T-cell (primary cell): ENCODE results near the gene EPSTI1. TPM values are rescaled to one million over a fixed set of nuclear protein-coding genes. Genes with fewer than 3 reads are reported as not detected.

Experiments used
- ATAC-seq, 4 experiments: fragments of 200-7000 bp in 3 of 4; fragments of 150-1000 bp in 1 of 4; cut with Tn5 transposase; replicated peaks in 1 of 4; 1 replicate in 3 of 4; 2 replicates in 1 of 4; pipeline ENCODE4 v1.10.0; 2021; ENCODE audit warnings: moderate library complexity in 3 of 4, mild to moderate bottlenecking in 2 of 4, moderate number of reproducible peaks in 1 of 4
- CTCF ChIA-PET, 2 donors: fragments of 300-600 bp; sonication (Branson Sonifier 250); formaldehyde crosslinking; loops; one replicate each; lab custom pipeline; 2022; ENCODE audit warnings: antibody characterized with exemption in 2 of 2; lab: Charles Lee
- POLR2A ChIA-PET, 2 donors: fragments of 300-600 bp; sonication (Branson Sonifier 250); formaldehyde crosslinking; loops; one replicate each; lab custom pipeline; 2022; ENCODE audit warnings: antibody characterized with exemption in 2 of 2; lab: Charles Lee
- DNase-seq, 35 experiments: peaks; one replicate each; pipeline versions ENCODE4 v3.0.0 to v3.0.0-alpha.2; 2013 to 2023
- H3K27ac ChIP-seq: one replicate; pipeline ENCODE4 v1.5.1; 2013; ENCODE audit warnings: low read length
- H3K27me3 ChIP-seq, 2 experiments: replicated peaks in 1 of 2; 1 replicate in 1 of 2; 2 replicates in 1 of 2; pipeline versions ENCODE4 v1.6.1 to v1.7.0; 2013; ENCODE audit warnings: low read length in 1 of 2, mixed read lengths in 1 of 2; ENCODE audit not compliant: control insufficient read depth in 2 of 2, insufficient read depth in 2 of 2; ENCODE audit errors: extremely low read depth in 1 of 2
- H3K36me3 ChIP-seq, 2 donors: 1 replicate in 1 of 2; 2 replicates in 1 of 2; pipeline versions ENCODE4 v1.6.1 to v1.7.0; 2013; ENCODE audit warnings: low read length in 1 of 2; ENCODE audit not compliant: control insufficient read depth in 2 of 2, insufficient read depth in 1 of 2; ENCODE audit errors: extremely low read depth in 1 of 2
- H3K4me1 ChIP-seq, 2 experiments: 1 replicate in 1 of 2; 2 replicates in 1 of 2; pipeline versions ENCODE4 v1.6.1 to v1.7.0; 2013; ENCODE audit warnings: low read length in 2 of 2, mixed read lengths in 1 of 2; ENCODE audit not compliant: insufficient read depth in 2 of 2, control insufficient read depth in 1 of 2; ENCODE audit errors: extremely low read depth in 1 of 2
- H3K4me3 ChIP-seq, 2 donors: 1 replicate in 1 of 2; 2 replicates in 1 of 2; pipeline versions ENCODE4 v1.5.1 to v1.7.0; 2013; ENCODE audit warnings: mild to moderate bottlenecking in 2 of 2, low read length in 1 of 2, moderate library complexity in 1 of 2; ENCODE audit not compliant: control insufficient read depth in 1 of 2; ENCODE audit errors: extremely low read depth in 1 of 2
- H3K9me3 ChIP-seq: 2 replicates; pipeline ENCODE4 v1.7.0; 2013
- H3K27ac Mint-ChIP-seq, 2 donors: one replicate each; pipeline ENCODE4 v1.8.0; 2020 to 2021; ENCODE audit warnings: mild to moderate bottlenecking in 2 of 2, mixed read lengths in 2 of 2
- H3K27me3 Mint-ChIP-seq, 2 donors: one replicate each; pipeline ENCODE4 v1.8.0; 2021 to 2022; ENCODE audit warnings: mixed read lengths in 2 of 2
- H3K36me3 Mint-ChIP-seq: one replicate; pipeline ENCODE4 v1.8.0; 2021; ENCODE audit warnings: mixed read lengths
- H3K4me1 Mint-ChIP-seq, 3 donors: one replicate each; pipeline ENCODE4 v1.8.0; 2020 to 2022; ENCODE audit warnings: mixed read lengths in 3 of 3, mild to moderate bottlenecking in 1 of 3
- H3K4me3 Mint-ChIP-seq, 3 donors: one replicate each; pipeline ENCODE4 v1.8.0; 2020 to 2022; ENCODE audit warnings: mild to moderate bottlenecking in 3 of 3, mixed read lengths in 3 of 3, moderate library complexity in 3 of 3
- H3K9me3 Mint-ChIP-seq, 3 donors: one replicate each; pipeline ENCODE4 v1.8.0; 2020 to 2022; ENCODE audit warnings: mixed read lengths in 3 of 3
- WGBS: methylation state at CpG from one replicate; pipeline ENCODE4 v1.1.5; 2013; ENCODE audit warnings: missing lambda C conversion rate; ENCODE audit not compliant: insufficient coverage; 5-methylcytosine and 5-hydroxymethylcytosine counted together
- total RNA-seq, 35 experiments: library from RNA in 6 of 35; stranded (reverse) in 6 of 35; fragments of 120-200 nt in 1 of 35; gene quantifications; one replicate each; pipeline versions ENCODE4 v1.2.1 to v1.2.4 and lab custom pipeline; 2013 to 2026

The EPSTI1 gene
- total RNA-seq, 5 donors from 2014 or later (not counting 1 experiment from before 2014, with no cell fraction given): 15.3 to 29.9 (median 28.5) TPM

DNA sequence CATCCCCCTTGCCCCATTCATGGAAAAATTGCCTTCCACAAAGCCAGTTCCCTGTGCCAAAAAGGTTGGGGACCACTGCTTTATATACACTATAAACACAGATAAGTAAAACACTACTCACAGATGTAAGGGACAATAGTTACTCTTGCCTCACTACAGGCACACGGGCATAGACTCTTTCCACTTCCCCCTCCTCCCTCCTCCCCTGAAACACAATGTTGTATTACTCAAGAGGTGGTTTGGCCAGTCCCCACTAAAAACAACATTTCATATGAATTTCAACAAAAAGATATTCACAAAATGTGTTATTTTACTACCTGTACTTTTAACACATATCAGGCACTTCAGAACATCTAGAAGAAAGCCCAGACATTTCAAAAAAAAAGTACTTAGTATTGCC lies 45.1 kb downstream of the EPSTI1 start:
- no peak overlapping the region for H3K4me3 Mint-ChIP-seq
- no peak overlapping the region for H3K27ac ChIP-seq
- no peaks in the 10 kb centered on the region for H3K27me3 Mint-ChIP-seq
- no peaks in the 10 kb centered on the region for H3K4me1 Mint-ChIP-seq
- no peak overlapping the region for H3K4me3 ChIP-seq
- H3K4me1 ChIP-seq: no peaks in the 10 kb centered on the region
- H3K9me3 Mint-ChIP-seq: peaks cover 0 to 3% (median 0%) of the 10 kb centered on the region in 3 donors
- POLR2A ChIA-PET: no interaction called here
- peaks cover 83% of the 10 kb centered on the region for H3K36me3 Mint-ChIP-seq
- H3K27ac Mint-ChIP-seq: no peak overlapping the region
- DNase-seq (no peak), ATAC-seq (no peak)
- no CpG with 5 or more reads among the region's 1 CpG for WGBS
- CTCF ChIA-PET: no interaction called here
- H3K9me3 ChIP-seq: no peaks in the 10 kb centered on the region
- H3K36me3 ChIP-seq: peaks cover 7 to 48% of the 10 kb centered on the region in 2 donors
- H3K27me3 ChIP-seq: no peaks in the 10 kb centered on the region

DNA sequence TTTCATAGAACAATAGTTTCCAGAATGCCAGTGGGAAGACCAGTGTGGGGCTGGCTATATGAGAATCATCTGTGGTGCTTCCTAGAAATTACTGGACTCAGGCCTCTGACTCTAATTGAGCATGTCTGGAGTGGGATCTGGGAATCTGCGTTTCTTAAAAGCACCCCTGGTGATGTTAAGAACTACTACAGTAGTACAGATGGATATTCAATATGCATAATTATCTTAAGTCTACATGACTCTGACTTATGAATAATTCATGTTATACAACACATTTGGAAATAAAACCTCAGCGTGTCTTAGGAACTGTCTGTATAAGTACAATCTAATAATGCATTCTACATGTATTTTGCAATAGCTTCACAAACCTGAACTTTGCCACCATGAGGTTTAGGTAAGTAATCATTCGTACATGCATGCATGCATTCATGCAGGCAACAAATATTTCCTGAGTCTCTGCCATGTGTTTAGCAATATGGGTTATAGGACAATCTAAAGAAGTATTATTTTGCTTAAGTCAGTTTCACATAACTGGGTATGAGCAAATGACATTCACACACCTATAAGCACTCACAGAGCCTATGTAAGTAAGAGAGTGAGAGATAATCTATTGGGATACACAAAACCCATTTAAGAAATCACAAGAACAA lies 62.0 kb downstream of the EPSTI1 start:
- Mint-ChIP-seq H3K27me3 (no peaks in the 10 kb centered on the region), H3K4me3 (no peak overlapping the region), H3K36me3 (peaks cover 65% of the 10 kb centered on the region), H3K27ac (no peak overlapping the region), H3K4me1 (peaks cover 3 to 10% (median 5%) of the 10 kb centered on the region in 3 donors), H3K9me3 (peaks cover 0 to 2% (median 0%) of the 10 kb centered on the region in 3 donors)
- H3K4me1 ChIP-seq: no peaks in the 10 kb centered on the region
- H3K27me3 ChIP-seq: no peaks in the 10 kb centered on the region
- POLR2A ChIA-PET: no interaction called here
- DNase-seq: no peak
- H3K4me3 ChIP-seq: no peak overlapping the region
- no CpG with 5 or more reads among the region's 3 CpGs for WGBS
- CTCF ChIA-PET: no interaction called here
- H3K27ac ChIP-seq: no peak overlapping the region
- H3K36me3 ChIP-seq: peaks cover 0 to 15% of the 10 kb centered on the region in 2 donors
- ATAC-seq: no peak
- no peaks in the 10 kb centered on the region for H3K9me3 ChIP-seq

DNA sequence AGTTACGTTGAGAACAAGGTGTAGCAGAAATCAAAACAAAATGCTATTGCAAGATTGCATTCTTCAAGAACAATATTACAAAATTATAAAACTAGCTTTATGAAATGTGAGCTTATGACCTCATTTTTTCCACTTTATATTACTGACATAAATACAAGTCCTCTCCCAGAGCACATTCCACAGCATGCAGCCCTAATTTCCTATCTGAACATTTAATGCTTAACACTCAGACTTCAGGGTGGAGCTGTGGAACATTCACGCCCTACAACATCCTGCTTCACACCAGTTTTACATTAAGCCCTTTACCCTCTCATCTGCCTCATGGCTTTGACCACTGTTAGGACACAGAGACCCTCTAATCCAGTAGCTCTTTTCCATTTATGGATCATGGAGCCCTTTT lies 65.5 kb downstream of the EPSTI1 start:
- no peak overlapping the region for H3K4me3 ChIP-seq
- CTCF ChIA-PET: interaction anchor here in 1 of 2 donors (0.7 kb wide), 1 partner anchor 944 kb away, joined by 3 read pairs; no protein-coding TSS in a partner anchor
- no peak for ATAC-seq

GRCh38 chr13:42926043-42926442 lies 66.0 kb downstream of the EPSTI1 start:
- H3K4me3 Mint-ChIP-seq: no peak overlapping the region
- no peaks in the 10 kb centered on the region for H3K4me1 ChIP-seq
- H3K9me3 ChIP-seq: no peaks in the 10 kb centered on the region
- no peak overlapping the region for H3K27ac ChIP-seq
- no peak for ATAC-seq
- H3K27me3 ChIP-seq: no peaks in the 10 kb centered on the region
- H3K4me1 Mint-ChIP-seq: peaks cover 3 to 16% (median 5%) of the 10 kb centered on the region in 3 donors
- H3K27ac Mint-ChIP-seq: no peak overlapping the region
- no peaks in the 10 kb centered on the region for H3K9me3 Mint-ChIP-seq
- ChIA-PET CTCF (interaction anchor here in 1 of 2 donors (0.7 kb wide), 1 partner anchor 944 kb away, joined by 3 read pairs; no protein-coding TSS in a partner anchor), POLR2A (interaction anchor here in 1 of 2 donors (0.9 kb wide), 1 partner anchor 14 kb away, joined by 3 read pairs; no protein-coding TSS in a partner anchor)
- H3K36me3 ChIP-seq: peaks cover 3 to 33% of the 10 kb centered on the region in 2 donors
- DNase-seq: no peak
- H3K4me3 ChIP-seq: no peak overlapping the region
- peaks cover 71% of the 10 kb centered on the region for H3K36me3 Mint-ChIP-seq
- H3K27me3 Mint-ChIP-seq: no peaks in the 10 kb centered on the region
- 100% methylated on average over 1 of the region's 3 CpGs for WGBS

More for the DNA sequence above, 65.5 kb downstream of the EPSTI1 start:
- H3K36me3 ChIP-seq: peaks cover 3 to 33% of the 10 kb centered on the region in 2 donors
- peaks cover 66% of the 10 kb centered on the region for H3K36me3 Mint-ChIP-seq
- POLR2A ChIA-PET: interaction anchor here in 1 of 2 donors (0.9 kb wide), 1 partner anchor 15 kb away, joined by 3 read pairs; no protein-coding TSS in a partner anchor
- 60% methylated on average over 1 of the region's 2 CpGs for WGBS
- H3K27me3 ChIP-seq: no peaks in the 10 kb centered on the region
- no peaks in the 10 kb centered on the region for H3K27me3 Mint-ChIP-seq
- no peaks in the 10 kb centered on the region for H3K9me3 ChIP-seq
- H3K4me3 Mint-ChIP-seq: no peak overlapping the region
- no peaks in the 10 kb centered on the region for H3K9me3 Mint-ChIP-seq
- no peaks in the 10 kb centered on the region for H3K4me1 ChIP-seq
- no peak overlapping the region for H3K27ac ChIP-seq
- no peak overlapping the region for H3K27ac Mint-ChIP-seq
- peaks cover 3 to 13% (median 5%) of the 10 kb centered on the region in 3 donors for H3K4me1 Mint-ChIP-seq
- no peak for DNase-seq

- DNase-seq (no peak), ATAC-seq (no peak)
- Histone ChIP-seq H3K9me3 (no peaks in the 10 kb centered on the region), H3K27me3 (no peaks in the 10 kb centered on the region), H3K4me3 (no peak overlapping the region), H3K36me3 (peaks cover 3 to 33% of the 10 kb centered on the region in 2 donors), H3K4me1 (no peaks in the 10 kb centered on the region), H3K27ac (no peak overlapping the region)
- H3K27ac Mint-ChIP-seq: no peak overlapping the region
- CTCF ChIA-PET: no interaction called here
- POLR2A ChIA-PET: no interaction called here
- no CpG with 5 or more reads among the region's 2 CpGs for WGBS
- H3K4me1 Mint-ChIP-seq: peaks cover 3 to 16% (median 5%) of the 10 kb centered on the region in 3 donors
- H3K4me3 Mint-ChIP-seq: no peak overlapping the region
- no peaks in the 10 kb centered on the region for H3K27me3 Mint-ChIP-seq
- no peaks in the 10 kb centered on the region for H3K9me3 Mint-ChIP-seq
- peaks cover 74% of the 10 kb centered on the region for H3K36me3 Mint-ChIP-seq
Observed at GRCh38 chr13:42925626-42926025, 66.4 kb downstream of the EPSTI1 start.

DNA sequence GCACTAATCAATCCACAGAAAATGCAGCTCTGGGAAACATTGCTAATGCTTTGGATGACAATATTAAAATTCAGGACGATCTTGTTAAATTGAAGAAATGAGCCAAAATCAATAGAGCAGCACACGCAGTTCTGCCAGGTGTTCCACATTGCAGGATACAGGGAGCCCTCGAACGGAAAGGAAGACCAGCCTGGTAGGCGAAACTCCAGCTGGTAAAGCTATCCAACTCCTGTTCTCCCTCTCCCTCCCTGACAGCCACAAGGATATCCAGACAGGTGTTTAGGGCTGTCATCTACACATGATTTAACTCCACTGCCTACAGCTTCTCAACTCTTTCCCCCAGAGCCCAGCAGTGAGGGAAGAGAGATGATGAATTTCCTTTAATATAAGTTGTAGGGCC lies 67.7 kb downstream of the EPSTI1 start:
- peaks cover 3 to 46% of the 10 kb centered on the region in 2 donors for H3K36me3 ChIP-seq
- H3K9me3 ChIP-seq: no peaks in the 10 kb centered on the region
- Mint-ChIP-seq H3K27ac (no peak overlapping the region), H3K36me3 (peaks cover 81% of the 10 kb centered on the region), H3K27me3 (no peaks in the 10 kb centered on the region), H3K9me3 (no peaks in the 10 kb centered on the region), H3K4me3 (no peak overlapping the region), H3K4me1 (peaks cover 3 to 16% (median 3%) of the 10 kb centered on the region in 3 donors)
- ChIA-PET CTCF (interaction anchor here in 1 of 2 donors (0.6 kb wide), 1 partner anchor 185 kb away, joined by 3 read pairs; no protein-coding TSS in a partner anchor), POLR2A (no interaction called here)
- H3K4me1 ChIP-seq: no peaks in the 10 kb centered on the region
- ATAC-seq: no peak
- H3K27ac ChIP-seq: no peak overlapping the region
- no peaks in the 10 kb centered on the region for H3K27me3 ChIP-seq
- DNase-seq: no peak
- WGBS: 96% methylated on average over 4 of the region's 5 CpGs
- H3K4me3 ChIP-seq: no peak overlapping the region
